ENCODE measurements around the gene PDIA4.
A peak's percentile ranks its signal among the peaks of the same experiment; 100 is the strongest.
"Not testable (repeated sequence)": the region's sequence is repeated elsewhere in the genome, so short reads cannot be mapped to it uniquely, and the experiment has no call there.

Gene PDIA4, protein sequence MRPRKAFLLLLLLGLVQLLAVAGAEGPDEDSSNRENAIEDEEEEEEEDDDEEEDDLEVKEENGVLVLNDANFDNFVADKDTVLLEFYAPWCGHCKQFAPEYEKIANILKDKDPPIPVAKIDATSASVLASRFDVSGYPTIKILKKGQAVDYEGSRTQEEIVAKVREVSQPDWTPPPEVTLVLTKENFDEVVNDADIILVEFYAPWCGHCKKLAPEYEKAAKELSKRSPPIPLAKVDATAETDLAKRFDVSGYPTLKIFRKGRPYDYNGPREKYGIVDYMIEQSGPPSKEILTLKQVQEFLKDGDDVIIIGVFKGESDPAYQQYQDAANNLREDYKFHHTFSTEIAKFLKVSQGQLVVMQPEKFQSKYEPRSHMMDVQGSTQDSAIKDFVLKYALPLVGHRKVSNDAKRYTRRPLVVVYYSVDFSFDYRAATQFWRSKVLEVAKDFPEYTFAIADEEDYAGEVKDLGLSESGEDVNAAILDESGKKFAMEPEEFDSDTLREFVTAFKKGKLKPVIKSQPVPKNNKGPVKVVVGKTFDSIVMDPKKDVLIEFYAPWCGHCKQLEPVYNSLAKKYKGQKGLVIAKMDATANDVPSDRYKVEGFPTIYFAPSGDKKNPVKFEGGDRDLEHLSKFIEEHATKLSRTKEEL

DNA sequence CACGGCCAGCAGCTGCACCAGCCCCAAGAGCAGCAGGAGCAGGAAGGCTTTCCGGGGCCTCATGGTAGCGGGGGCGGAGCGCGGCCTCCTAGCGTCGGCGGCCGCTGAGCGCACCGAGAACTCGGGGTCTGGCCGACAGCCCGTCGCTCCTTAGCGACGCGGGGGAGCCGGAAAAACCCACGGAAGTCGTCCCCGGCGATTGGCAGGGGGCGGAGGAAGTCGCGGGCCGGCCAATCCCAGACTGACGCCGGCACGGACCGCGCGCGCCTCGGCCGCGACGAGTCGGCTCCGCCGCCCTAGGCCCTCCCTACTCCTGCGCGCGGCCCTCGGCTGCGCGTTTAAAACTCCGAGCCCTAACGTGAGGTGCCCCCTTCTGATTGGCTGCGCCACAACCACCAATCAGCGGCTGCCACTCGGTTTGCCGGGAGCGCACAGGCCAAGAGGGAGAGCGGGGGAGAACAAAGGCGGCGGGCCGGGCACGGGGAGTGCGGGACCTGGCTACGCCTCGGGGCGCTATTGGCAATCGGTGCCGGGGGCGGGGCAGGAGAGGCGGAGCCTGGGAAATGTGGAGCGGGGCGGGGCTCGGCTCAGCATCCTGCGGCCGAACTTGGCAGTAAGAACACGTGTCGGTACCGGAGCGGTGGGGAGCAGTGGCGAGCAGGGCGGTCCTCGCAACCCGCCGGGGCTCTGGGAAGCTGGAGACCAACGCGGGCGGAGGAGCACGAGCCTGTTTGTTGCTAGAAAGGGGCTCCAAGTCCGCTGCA lies at the start of gene PDIA4:
Gene PDIA4 (minus strand): TSS at position 160 of the 764 bp plus-strand sequence. CDS start 97 bp downstream, at position 63.
- DNase-seq = peak; percentile 99 to 100

DNA sequence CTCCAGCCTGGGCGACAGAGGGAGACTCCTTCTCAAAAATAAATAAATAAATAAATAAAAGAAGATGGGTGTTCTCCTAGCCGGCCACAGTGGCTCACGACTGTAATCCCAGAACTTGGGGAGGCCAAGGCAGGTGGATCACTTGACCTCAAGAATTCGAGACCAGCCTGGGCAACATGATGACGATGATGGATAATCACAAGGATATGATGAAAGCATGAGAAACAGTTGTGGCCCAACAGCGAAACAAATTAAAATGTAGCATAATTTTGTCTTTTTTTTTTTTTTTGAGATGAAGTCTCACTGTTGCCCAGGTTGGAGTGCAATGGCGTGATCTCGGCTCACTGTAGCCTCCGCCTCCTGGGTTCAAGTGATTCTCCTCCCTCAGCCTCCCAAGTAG lies 49.3 kb upstream of the PDIA4 start:
- DNase-seq = no peak

DNA sequence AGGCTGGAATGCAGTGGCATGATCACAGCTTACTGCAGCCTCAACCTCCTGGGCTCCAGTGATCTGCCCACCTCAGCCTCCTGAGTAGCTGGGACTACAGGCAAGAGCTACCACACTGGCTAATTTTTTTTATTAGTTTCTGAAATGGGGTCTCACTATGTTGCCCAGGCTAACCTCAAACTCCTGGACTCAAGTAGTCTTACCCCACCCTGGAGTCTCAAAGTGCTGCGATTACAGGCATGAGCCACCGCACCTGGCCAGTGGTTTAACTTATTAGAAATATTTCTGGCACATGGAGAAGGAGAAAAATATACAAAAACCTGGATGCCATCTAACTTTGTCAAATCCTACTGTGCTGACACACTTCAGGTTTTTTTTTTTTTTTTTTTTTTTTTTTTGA lies 47.0 kb upstream of the PDIA4 start:
- DNase-seq = no peak

DNA sequence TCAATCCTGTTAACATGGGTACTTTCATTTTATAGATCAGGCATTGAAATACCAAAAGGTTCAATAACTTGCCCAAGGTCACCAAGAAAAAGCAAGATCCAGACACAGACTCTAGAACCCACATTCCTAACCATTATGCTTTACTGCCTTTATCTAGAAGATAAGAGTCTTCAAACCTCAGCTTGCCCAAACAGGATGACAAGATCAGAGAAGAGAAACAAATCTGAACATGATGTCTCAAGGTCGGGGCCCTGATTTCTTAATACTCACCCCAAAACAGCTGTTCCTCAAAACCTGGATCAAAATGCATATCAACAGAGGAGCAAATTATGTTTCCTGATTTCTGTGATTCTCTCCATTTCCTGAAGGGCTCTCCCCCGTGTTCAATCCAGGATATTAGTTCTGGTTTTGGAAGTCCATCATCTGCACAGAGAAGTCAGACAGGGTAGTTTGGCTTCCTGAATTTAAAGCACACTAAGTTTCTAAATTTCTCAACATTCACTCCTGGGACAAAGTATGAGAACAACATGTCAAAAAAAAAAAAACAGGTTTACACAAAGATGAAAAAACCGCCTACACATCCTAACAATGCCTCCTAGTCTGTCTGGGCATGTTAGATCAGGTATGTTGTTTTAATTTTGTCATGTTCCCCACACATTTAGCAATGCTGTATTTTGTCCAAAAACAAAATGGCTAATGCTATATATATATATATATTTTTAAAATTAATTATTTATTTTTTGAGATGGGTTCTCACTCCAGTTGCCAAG lies 46.0 kb upstream of the PDIA4 start:
- no peak for DNase-seq

DNA sequence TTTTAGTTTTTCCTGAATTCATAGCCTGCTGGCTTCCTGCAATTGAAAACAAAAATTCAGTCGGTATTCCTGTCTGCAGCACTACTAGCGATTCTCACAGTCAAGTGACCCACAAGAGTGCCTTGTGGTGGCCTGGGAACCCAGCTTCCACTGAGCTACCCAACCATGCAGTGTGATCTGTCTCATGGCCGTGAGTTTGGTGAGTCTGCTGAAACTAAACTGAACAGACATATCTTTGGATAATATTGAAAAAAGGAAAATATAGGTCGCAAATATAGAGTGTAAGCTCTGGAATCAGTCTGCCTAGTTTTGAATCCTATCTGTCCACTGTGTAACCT lies 44.1 kb upstream of the PDIA4 start:
- no peak for DNase-seq

DNA sequence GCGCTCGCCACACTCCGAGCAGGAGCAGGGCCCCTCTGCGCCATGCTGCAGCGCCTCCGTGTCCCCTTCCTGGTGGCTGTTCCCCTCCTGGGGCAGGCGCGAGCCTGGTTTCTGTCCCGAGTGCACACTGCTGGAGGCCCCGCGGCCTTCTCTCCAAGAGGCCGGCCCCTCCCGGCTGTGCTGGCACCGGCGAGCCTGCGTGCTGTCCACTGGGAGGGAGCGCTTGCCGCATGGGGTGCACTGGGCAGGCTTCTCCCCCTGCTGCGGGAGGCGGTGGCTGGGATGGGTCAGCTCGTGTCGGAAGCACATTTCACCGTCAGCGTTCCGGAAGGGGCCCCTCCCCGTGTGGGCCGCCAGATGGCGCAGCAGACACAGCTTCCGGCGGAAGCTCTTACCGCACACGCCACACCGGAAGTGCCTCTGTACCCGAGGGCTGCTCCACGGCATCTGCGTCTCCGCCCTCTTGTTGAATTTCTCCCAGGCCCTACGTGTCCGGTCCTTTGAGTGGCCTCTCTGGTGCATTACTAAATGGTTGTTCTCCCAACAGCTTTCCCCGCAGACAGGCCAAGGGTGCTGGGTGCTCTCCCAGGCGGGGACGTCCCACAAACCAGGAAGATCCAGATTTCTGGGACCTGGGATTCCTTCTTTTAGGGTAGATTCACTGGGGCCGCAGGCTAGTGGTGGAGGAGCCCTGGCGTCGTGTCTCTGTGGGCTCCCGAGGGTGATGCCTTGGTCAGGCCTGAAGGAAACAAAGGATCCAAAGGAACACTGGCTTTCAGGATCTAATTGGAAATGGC lies 43.5 kb upstream of the PDIA4 start:
- DNase-seq = peak; percentile 66 to 72

DNA sequence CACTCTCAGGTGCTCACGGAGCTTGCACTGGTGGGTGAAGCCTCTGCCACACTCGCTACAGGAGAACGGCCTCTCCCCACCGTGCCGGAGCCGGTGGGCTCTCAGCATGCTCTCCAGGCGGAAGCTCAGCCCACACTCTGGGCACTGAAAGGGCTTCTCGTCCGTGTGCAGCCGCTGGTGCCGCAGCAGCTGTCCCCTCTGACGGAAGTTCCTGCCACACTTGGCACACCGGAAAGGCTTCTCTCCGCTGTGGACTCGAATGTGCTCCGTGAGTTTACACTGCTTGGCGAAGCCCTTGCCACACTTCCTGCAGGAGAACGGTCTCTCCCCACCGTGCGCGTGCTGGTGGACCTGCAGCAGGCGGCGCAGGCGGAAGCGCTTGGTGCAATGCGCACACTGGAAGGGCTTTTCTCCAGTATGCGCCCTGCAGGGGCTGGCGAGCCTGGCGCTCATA lies 42.9 kb upstream of the PDIA4 start:
- no peak for DNase-seq

DNA sequence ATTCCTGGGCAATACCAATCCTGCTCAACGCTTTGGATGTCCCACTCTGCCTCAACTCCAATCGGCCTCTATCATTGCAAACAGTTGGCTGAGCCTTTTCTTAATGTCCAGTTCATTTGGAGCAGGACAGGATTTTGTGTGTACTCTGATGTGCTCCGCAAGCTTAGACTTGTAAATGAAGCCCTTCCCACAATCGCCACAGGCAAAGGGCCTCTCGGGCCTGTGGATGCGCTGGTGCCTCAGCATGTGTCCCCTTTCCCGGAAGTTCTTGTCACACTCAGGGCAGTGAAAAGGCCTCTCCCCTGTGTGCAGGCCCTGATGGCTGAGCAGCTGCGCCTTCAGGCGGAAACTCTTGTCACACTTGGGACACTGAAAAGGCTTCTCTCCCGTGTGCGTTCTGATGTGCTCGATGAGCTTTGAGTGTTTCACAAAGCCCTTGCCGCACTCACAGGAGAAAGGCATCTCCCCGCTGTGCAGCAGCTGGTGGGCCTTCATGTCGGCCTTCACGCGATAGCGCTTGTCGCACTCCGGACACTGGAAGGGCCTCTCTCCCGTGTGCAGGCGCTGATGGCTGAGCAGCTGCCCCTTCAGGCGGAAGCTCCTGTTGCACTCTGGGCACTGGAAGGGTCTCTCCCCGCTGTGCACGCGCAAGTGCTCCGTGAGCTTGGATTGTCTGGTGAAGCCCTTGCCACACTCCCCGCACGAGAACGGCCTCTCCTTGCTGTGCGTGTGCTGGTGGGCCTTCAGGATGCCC lies 42.2 kb upstream of the PDIA4 start:
- DNase-seq = no peak

DNA sequence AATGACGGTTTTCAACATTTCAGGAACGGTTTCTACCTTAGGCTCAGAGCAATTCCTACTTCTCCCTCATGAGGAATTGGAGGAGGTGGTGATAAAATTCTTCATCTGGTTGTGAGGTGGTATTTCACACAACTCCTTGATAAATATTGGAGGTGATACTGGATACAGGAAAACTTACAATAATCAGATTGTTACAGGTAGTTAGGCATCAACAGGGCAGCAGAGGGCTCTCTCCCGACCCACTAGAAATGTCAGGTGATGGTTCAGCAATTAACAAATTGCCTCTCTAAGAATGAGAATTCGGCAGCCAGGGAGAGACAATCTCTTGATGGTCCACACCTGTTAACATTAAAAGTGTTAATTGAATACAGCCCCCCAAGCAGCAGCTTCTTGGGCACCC lies 39.6 kb upstream of the PDIA4 start:
- DNase-seq = no peak

DNA sequence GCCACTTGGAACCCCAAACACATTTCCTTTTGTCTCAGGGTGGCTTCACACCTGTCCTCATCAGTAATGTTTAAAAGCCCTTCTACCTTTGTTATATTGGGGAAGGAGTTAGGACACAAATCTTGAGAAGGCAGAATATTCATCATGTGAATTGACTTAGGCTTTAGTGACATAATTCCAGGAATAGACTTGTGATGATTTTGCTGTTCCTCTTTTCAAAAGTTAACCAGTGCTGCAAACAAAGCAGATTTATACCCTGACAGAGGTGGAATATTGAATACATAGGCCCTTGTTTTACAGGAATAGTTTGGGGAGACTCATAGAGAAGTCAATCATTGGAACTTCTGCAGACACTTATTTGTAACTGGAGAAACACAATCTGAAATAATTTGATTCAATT lies 35.2 kb upstream of the PDIA4 start:
- DNase-seq = no peak

DNA sequence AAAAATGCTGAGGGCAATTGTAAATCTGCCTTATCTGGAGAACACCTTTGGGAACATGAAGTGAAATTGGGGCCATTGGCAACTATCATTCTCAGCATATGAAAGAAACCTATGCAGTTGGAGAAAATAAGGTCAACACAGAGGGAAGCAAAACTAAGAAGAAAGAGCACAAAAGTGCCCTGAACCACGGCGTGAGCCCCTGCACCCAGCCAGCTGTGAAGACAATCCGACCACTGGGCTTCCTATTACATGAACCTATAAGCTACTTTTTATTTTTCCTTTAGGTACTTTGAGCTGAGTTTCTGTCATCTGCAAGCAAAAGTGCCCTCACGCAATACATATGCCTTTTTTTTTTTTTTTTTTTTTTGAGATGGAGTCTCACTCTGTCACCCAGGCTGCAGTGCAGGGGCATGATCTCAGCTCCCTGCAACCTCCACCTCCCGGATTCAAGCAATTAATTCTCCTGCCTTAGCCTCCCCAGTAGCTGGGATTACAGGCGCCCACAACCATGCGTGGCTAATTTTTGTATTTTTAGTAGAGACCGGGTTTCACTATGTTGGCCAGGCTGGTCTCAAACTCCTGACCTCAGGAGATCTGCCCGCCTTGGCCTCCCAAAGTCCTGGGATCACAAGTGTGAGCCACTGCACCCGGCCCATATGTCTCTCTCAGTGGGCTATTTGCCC lies 34.1 kb upstream of the PDIA4 start:
- DNase-seq = not testable (repeated sequence)

DNA sequence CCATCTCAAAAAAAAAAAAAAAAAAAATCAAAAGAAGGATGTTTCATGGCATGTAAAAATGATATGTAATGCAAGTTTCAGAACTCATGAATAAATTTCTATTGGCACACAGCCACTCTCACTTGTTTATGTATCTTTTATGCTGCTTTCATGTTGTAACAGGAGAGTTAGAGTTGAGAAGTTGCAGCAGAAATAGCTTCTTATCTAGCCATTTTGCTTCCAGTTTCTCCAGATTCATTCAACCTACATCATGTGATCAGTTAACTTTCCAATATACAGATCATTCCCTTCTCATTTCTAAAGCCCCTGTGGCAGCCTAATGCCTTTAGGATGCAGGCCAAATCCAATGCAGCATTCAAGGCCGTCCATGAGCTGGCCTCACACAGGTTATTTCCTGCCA lies 31.9 kb upstream of the PDIA4 start:
- no peak for DNase-seq

DNA sequence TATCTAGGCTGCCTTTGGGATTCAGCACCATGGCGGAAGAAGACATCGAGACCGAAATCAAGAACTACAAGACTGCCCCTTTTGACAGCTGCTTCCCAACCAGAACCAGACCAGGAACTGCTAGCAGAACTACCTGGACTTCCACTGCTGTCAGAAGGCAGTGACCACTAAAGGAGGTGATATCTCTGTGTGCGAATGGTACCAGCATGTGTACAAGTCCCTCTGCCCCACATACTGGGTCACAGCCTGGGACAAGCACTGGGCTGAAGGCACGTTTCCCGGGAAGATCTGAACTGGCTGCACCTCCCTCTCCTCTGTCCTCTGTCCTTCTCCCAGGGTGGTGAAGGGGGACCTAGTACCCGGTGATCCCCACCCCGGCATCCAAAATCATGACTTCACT lies 25.6 kb upstream of the PDIA4 start:
- no peak for DNase-seq

DNA sequence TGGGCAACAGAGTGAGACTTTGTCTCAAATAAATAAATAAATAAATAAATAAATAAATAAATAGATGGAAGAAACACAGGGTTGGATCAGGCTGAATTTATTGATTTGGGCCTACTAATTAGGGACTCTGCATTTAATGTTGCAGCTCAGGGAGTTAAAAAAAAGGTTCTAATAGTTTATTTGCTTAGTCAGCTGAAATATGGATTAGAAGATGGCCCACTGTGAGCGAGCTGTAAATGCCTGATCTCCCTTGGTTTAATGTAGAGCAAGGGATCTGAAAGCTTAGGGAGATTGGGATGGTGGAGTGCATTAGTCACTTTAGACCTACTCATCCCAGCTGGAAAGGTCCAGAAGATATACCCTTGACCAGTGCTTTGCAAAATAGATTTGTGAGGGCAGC lies 25.1 kb upstream of the PDIA4 start:
- DNase-seq = no peak

DNA sequence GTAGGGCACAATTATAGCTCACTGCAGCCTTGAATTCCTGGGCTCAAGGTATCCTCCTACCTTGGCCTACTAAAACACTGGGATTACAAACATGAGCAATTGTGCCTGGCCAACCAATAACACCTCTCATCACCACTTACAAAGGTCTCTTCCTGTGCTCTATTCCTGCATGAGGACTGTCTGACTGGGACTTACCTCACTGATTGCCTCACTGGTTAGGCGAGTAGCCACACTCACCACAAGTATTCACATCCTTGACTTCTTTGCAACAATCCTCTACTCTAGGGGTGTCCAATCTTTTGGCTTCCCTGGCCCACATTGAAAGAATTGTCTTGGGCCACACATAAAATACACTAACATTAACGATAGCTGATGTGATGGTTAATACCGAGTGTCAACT lies 22.6 kb upstream of the PDIA4 start:
- no peak for DNase-seq

DNA sequence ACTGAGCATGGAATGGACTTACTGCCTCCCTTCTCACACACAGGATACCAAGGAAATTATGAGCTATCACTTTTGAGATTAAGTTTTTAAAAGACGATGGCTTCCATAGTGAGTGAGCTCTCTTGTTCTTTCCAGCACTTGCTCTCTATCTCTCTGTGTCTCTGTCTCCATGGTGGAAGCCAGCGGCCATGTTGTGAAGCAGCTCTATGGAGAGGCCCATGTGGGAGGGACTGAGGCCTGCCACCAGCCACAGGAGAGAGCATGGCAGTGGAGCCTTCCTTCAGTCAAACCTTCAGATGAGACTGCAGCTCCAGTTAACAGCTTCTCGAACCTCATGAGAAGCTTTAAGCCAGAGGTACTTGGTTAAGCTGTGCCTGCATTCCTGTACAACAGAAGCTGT lies 20.5 kb upstream of the PDIA4 start:
- no peak for DNase-seq

DNA sequence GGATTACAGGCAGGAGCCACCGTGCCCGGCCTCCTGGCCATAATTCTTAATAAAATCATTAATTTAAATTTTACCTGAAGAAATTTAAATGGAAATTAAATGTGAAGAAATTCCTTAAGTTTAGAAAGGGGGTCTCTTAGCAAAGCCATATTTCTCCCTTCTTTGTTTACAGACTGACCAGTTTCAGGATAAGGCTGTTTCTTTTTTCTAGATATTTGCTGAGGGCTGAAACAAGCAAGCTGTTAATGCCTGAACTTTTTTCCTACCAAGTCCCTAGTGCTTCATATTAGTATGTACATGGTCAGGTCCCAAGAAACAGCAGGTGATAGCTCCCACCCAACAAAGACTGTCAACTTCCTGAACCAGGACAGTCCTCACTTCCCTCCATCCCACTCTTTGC lies 18.1 kb upstream of the PDIA4 start:
- no peak for DNase-seq

DNA sequence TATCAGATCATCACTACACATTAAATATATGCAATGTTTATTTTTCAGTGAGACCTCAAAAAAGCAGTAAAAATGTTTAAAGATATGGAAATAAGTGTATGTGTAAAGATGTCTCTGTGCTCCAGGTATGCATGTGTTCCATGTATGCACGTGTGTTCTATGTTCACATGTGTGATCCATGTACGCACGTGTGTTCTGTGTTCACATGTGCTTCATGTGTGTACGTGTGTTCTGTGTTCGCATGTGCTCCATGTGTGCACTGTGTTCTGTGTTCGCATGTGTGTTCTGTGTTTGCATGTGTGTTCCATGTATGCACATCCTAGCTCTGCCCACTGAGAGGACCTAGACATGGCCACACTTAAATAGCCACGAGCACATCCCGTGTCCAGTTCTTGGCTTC lies 15.6 kb upstream of the PDIA4 start:
- DNase-seq = no peak

DNA sequence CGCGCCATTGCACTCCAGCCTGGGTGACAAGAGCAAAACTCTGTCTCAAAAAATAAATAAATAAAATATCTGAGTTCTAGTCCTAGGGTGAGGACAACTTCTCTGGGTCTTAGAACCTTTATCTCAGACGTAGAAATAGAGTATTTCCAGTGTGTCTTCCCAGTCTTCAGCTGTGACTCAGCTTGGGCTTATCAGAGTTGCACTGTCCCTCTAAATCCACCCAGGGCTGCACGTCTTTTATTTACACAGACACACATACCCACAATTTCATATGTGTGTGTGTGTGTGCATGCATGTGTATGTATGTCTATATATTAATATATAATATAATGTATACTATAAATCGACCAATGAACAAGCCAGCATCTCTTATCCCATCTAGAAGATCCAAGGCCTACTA lies 13.0 kb upstream of the PDIA4 start:
- no peak for DNase-seq

DNA sequence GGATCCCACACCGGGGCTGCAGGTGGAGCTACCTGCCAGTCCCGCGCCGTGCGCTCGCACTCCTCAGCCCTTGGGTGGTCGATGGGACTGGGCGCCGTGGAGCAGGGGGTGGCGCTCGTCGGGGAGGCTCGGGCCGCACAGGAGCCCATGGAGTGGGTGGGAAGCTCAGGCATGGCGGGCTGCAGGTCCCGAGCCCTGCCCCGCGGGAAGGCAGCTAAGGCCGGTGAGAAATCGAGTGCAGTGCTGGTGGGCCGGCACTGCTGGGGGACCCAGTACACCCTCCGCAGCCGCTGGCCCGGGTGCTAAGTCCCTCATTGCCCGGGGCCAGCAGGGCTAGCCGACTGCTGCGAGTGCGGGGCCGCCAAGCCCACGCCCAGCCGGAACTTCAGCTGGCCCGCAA lies 10.3 kb upstream of the PDIA4 start:
- not testable (repeated sequence) for DNase-seq

DNA sequence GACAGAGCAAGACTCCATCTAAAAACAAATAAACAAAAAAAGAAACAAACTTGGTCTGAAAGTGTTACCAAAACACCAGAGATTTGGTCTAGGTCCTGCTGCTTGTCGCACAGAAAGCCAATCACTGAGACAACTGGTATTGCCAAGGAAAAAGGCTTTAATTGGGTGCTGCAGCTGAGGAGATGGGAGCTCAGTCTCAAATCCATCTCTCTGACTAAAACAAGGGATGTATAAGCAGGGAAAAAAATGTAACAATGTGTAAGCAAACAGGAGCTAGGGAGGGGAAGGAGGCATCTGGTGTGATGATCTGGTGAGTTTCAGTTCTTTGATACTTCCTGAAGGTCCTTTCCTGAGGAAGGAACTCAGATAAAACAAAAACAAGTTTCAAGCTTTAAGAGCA lies 8.4 kb upstream of the PDIA4 start:
- no peak for DNase-seq
